H9 (cell line): Measurements from ENCODE around the gene MPZ. TPM values are rescaled to one million over a fixed set of nuclear protein-coding genes. Genes with fewer than 3 reads are reported as not detected.

Experiments
- DNase-seq: peaks from one replicate; pipeline ENCODE4 v3.0.0-alpha.2; 2017
- H2AFZ ChIP-seq: one replicate; pipeline ENCODE4 v1.6.1; 2013; ENCODE audit warnings: mild to moderate bottlenecking, low read length, control low read depth, moderate library complexity
- H2AK5ac ChIP-seq: 2 replicates; pipeline ENCODE4 v1.6.1; 2013; ENCODE audit warnings: low read length, control low read depth, mixed read lengths; ENCODE audit not compliant: insufficient read length
- H2BK120ac ChIP-seq: one replicate; pipeline ENCODE4 v1.6.1; 2013; ENCODE audit warnings: low read depth, mild to moderate bottlenecking, low read length, control low read depth, inconsistent platforms; ENCODE audit not compliant: poor library complexity, severe bottlenecking
- H2BK12ac ChIP-seq: 2 replicates; pipeline ENCODE4 v1.6.1; 2013; ENCODE audit warnings: low read length, control low read depth, mixed read lengths, low read depth; ENCODE audit not compliant: insufficient read length
- H2BK15ac ChIP-seq: 2 replicates; pipeline ENCODE4 v1.6.1; 2013; ENCODE audit warnings: low read depth, low read length, control low read depth
- H2BK20ac ChIP-seq: one replicate; pipeline ENCODE4 v1.6.1; 2013; ENCODE audit warnings: low read depth, mild to moderate bottlenecking, low read length, control low read depth, inconsistent platforms; ENCODE audit not compliant: poor library complexity, severe bottlenecking
- H2BK5ac ChIP-seq: 2 replicates; pipeline ENCODE4 v1.6.1; 2013; ENCODE audit warnings: low read length, control low read depth, mixed read lengths; ENCODE audit not compliant: insufficient read length
- H3K14ac ChIP-seq: 2 replicates; pipeline ENCODE4 v1.6.1; 2013; ENCODE audit warnings: low read length, control low read depth; ENCODE audit not compliant: insufficient read depth
- H3K18ac ChIP-seq: 2 replicates; pipeline ENCODE4 v1.6.1; 2013; ENCODE audit warnings: low read depth, mild to moderate bottlenecking, mixed read lengths, low read length, control low read depth; ENCODE audit not compliant: insufficient read length
- H3K23ac ChIP-seq: 2 replicates; pipeline ENCODE4 v1.6.1; 2013; ENCODE audit warnings: low read length, control low read depth, mixed read lengths, low read depth; ENCODE audit not compliant: insufficient read length
- H3K23me2 ChIP-seq: 2 replicates; pipeline ENCODE4 v1.6.1; 2013; ENCODE audit warnings: low read depth, mild to moderate bottlenecking, mixed read lengths, low read length, control low read depth; ENCODE audit not compliant: insufficient read length, poor library complexity, severe bottlenecking
- H3K27ac ChIP-seq: 2 replicates; pipeline ENCODE4 v1.5.1; 2013; ENCODE audit warnings: low read length, control low read depth, mixed read lengths, low read depth; ENCODE audit not compliant: insufficient read length
- H3K27me3 ChIP-seq: 2 replicates; pipeline ENCODE4 v1.6.1; 2013; ENCODE audit warnings: low read length, control low read depth, inconsistent platforms; ENCODE audit not compliant: insufficient read depth
- H3K4ac ChIP-seq: 2 replicates; pipeline ENCODE4 v1.6.1; 2013; ENCODE audit warnings: low read depth, mild to moderate bottlenecking, control low read depth, inconsistent platforms, low read length, moderate library complexity
- H3K4me1 ChIP-seq: 2 replicates; pipeline ENCODE4 v1.6.1; 2013; ENCODE audit warnings: low read length, control low read depth, inconsistent platforms; ENCODE audit not compliant: insufficient read depth
- H3K4me2 ChIP-seq: 2 replicates; pipeline ENCODE4 v1.6.1; 2013; ENCODE audit warnings: low read length, control low read depth, mixed read lengths; ENCODE audit not compliant: insufficient read length, insufficient read depth
- H3K56ac ChIP-seq: 2 replicates; pipeline ENCODE4 v1.6.1; 2013; ENCODE audit warnings: low read depth, mild to moderate bottlenecking, mixed read lengths, low read length, control low read depth; ENCODE audit not compliant: insufficient read length
- H3K79me1 ChIP-seq: 2 replicates; pipeline ENCODE4 v1.6.1; 2013; ENCODE audit warnings: low read depth, mild to moderate bottlenecking, moderate library complexity, low read length, control low read depth, inconsistent platforms; ENCODE audit not compliant: insufficient read depth, poor library complexity, severe bottlenecking
- H3K79me2 ChIP-seq: 2 replicates; pipeline ENCODE4 v1.6.1; 2013; ENCODE audit warnings: low read length, control low read depth, inconsistent platforms; ENCODE audit not compliant: insufficient read depth
- H3K9ac ChIP-seq: 2 replicates; pipeline ENCODE4 v1.6.1; 2013; ENCODE audit warnings: low read length, control low read depth, mixed read lengths; ENCODE audit not compliant: insufficient read length; ENCODE audit errors: extremely low read depth
- H3K9me3 ChIP-seq: one replicate; pipeline ENCODE4 v1.6.1; 2013; ENCODE audit warnings: low read depth, low read length, inconsistent platforms; ENCODE audit not compliant: control insufficient read depth
- H3T11ph ChIP-seq: one replicate; pipeline ENCODE4 v1.6.1; 2013; ENCODE audit warnings: mild to moderate bottlenecking, low read length, control low read depth, inconsistent platforms
- H4K20me1 ChIP-seq: one replicate; pipeline ENCODE4 v1.6.1; 2013; ENCODE audit not compliant: control insufficient read depth, insufficient read length, insufficient read depth
- H4K5ac ChIP-seq: 2 replicates; pipeline ENCODE4 v1.6.1; 2013; ENCODE audit warnings: low read depth, mild to moderate bottlenecking, mixed read lengths, low read length, control low read depth; ENCODE audit not compliant: insufficient read length
- H4K8ac ChIP-seq: replicated peaks from 2 replicates; pipeline ENCODE4 v1.6.1; 2013; ENCODE audit warnings: low read length, control low read depth, mixed read lengths, low read depth; ENCODE audit not compliant: insufficient read length
- H4K91ac ChIP-seq: 2 replicates; pipeline ENCODE4 v1.6.1; 2013; ENCODE audit warnings: low read depth, mild to moderate bottlenecking, moderate library complexity, mixed read lengths, low read length, control low read depth; ENCODE audit not compliant: insufficient read length
- H3K27ac Mint-ChIP-seq, 3 experiments: 2 replicates in 2 of 3; 3 replicates in 1 of 3; pipeline ENCODE4 v1.8.0; 2020 to 2021; ENCODE audit warnings: mixed read lengths in 3 of 3, mild to moderate bottlenecking in 1 of 3, moderate library complexity in 1 of 3
- H3K27me3 Mint-ChIP-seq: 2 replicates; pipeline ENCODE4 v1.8.0; 2021; ENCODE audit warnings: low read depth, mild to moderate bottlenecking, moderate library complexity, mixed read lengths
- H3K36me3 Mint-ChIP-seq, 3 experiments: 2 replicates in 2 of 3; 3 replicates in 1 of 3; pipeline ENCODE4 v1.8.0; 2020 to 2021; ENCODE audit warnings: low read depth in 3 of 3, mixed read lengths in 3 of 3; ENCODE audit not compliant: insufficient read depth in 1 of 3
- H3K4me1 Mint-ChIP-seq, 2 experiments: 2 replicates each; pipeline ENCODE4 v1.8.0; 2020; ENCODE audit warnings: mixed read lengths in 2 of 2
- H3K4me3 Mint-ChIP-seq, 2 experiments: 2 replicates in 1 of 2; 3 replicates in 1 of 2; pipeline ENCODE4 v1.8.0; 2020 to 2021; ENCODE audit warnings: mild to moderate bottlenecking in 2 of 2, mixed read lengths in 2 of 2, moderate library complexity in 1 of 2
- H3K9me3 Mint-ChIP-seq, 2 experiments: 2 replicates in 1 of 2; 3 replicates in 1 of 2; pipeline ENCODE4 v1.8.0; 2020; ENCODE audit warnings: mild to moderate bottlenecking in 2 of 2, mixed read lengths in 2 of 2, moderate library complexity in 1 of 2
- CTCF ChIP-seq: fragments of 200-600 bp; sonication (generic); conservative IDR thresholded peaks from 3 replicates; pipeline ENCODE4 v1.8.0; 2021; ENCODE audit warnings: antibody characterized with exemption, mild to moderate bottlenecking
- WGBS: extraction: QIAGEN DNeasy Blood & Tissue Kit; methylation state at CpG from one replicate; pipeline ENCODE4 v1.1.7; 2013; ENCODE audit warnings: missing lambda C conversion rate, low lambda C conversion rate, mixed read lengths; ENCODE audit not compliant: insufficient read length; ENCODE audit errors: extremely low coverage; 5-methylcytosine and 5-hydroxymethylcytosine counted together
- total RNA-seq: library from RNA; stranded (reverse); gene quantifications from 2 replicates; pipeline ENCODE4 v1.2.1, GENCODE V29; 2021

The MPZ gene
- total RNA-seq, 1 experiment from 2014 or later = 2.7 TPM

- Mint-ChIP-seq H3K36me3 (no peaks in the 10 kb centered on the region), H3K27me3 (peaks cover 29% of the 10 kb centered on the region), H3K4me3 (no peak overlapping the region; a peak in 1 of 5 replicates), H3K4me1 (peaks cover 22 to 30% of the 10 kb centered on the region in 2 experiments), H3K27ac (no peak overlapping the region), H3K9me3 (no peaks in the 10 kb centered on the region)
- Histone ChIP-seq H3K4ac (no peak overlapping the region), H2BK15ac (no peak overlapping the region), H3K9me3 (no peaks in the 10 kb centered on the region), H4K91ac (no peak overlapping the region), H3K23me2 (no peaks in the 10 kb centered on the region), H2BK5ac (no peak overlapping the region), H3K4me1 (peaks cover 5% of the 10 kb centered on the region; the same call in 1 of the 2 replicates), H3K18ac (no peak overlapping the region), H3K4me2 (no peak overlapping the region), H4K8ac (no peak overlapping the region), H2BK12ac (no peak overlapping the region), H3K27ac (no peak overlapping the region), H4K20me1 (no peaks in the 10 kb centered on the region), H3K79me1 (no peaks in the 10 kb centered on the region), H3K23ac (no peak overlapping the region), H2AK5ac (no peak overlapping the region), H3K56ac (no peak overlapping the region), H2AFZ (no peak overlapping the region), H3K79me2 (no peaks in the 10 kb centered on the region), H3K27me3 (no peaks in the 10 kb centered on the region; the same call in 1 of the 2 replicates), H3T11ph (no peak overlapping the region), H3K14ac (no peak overlapping the region), H2BK20ac (no peak overlapping the region), H2BK120ac (no peak overlapping the region), H3K9ac (no peak overlapping the region), H4K5ac (no peak overlapping the region)
- no CpG with 5 or more reads among the region's 5 CpGs for WGBS
- DNase-seq = no peak
- TF ChIP-seq CTCF = no peak
Measured at GRCh38 chr1:161265305-161265704, 44.5 kb downstream of the MPZ start.
